ENCODE data around the gene SUCLG2.

The SUCLG2 gene

DNA sequence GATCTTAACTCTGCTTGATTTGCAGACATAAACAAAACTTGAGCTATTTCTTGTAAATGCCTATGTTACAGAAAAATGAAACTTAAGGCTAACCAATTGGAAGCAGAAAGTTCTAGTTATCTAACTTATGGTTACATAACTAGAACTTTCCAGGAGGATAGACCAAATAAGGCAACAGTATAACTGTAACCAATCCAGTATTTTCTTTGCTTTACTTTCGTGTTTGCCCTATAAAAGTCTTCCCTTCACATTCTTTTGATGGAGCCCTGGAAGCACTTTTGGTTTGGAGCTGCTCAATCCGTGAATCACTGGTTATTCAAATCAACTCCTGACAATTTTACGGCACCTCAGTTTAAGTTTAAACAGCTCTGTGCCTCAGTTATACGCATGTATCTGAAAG lies 164.6 kb downstream of the SUCLG2 start:
- no peak overlapping the region for H3K4me3 ChIP-seq (ENCODE audit: insufficient read depth in 1 of 2, low read depth in 1 of 2, low read length in 2 of 2)
- no peak overlapping the region for H4K8ac ChIP-seq (ENCODE audit: low read length)
- WGBS = 35% methylated on average over 3 of the region's 4 CpGs
- H2BK120ac ChIP-seq (ENCODE audit: low read depth, low read length) = no peak overlapping the region
- no peak overlapping the region for H4K91ac ChIP-seq (ENCODE audit: low read length)
- H2BK12ac ChIP-seq (ENCODE audit: low read length in 2 of 2) = no peak overlapping the region
- H3K4me2 ChIP-seq (ENCODE audit: low read length, poor library complexity, severe bottlenecking) = no peak overlapping the region
- H2AK5ac ChIP-seq (ENCODE audit: low read length, severe bottlenecking) = no peak overlapping the region
- peaks cover 2% of the 10 kb centered on the region for H3K79me1 ChIP-seq (replicated peaks; ENCODE audit: low read length, poor library complexity, severe bottlenecking)
- no peaks in the 10 kb centered on the region for H3K9me3 ChIP-seq (ENCODE audit: control insufficient read depth, low read length)
- no peak overlapping the region for H3K9ac ChIP-seq (ENCODE audit: low read length)
- H2BK15ac ChIP-seq (ENCODE audit: low read depth, poor library complexity, severe bottlenecking) = no peak overlapping the region
- H2AFZ ChIP-seq (ENCODE audit: low read depth, low read length) = no peak overlapping the region
- no peaks in the 10 kb centered on the region for H3K27me3 ChIP-seq (ENCODE audit: control insufficient read depth in 1 of 2, insufficient read depth in 1 of 2, low read length in 2 of 2)
- H2BK5ac ChIP-seq (ENCODE audit: low read depth, low read length, poor library complexity, severe bottlenecking) = no peak overlapping the region
- H3K4me1 ChIP-seq (ENCODE audit: control insufficient read depth, insufficient read depth, low read depth, low read length) = no peaks in the 10 kb centered on the region
- peak overlapping the region; percentile 62 for H3K27ac ChIP-seq (ENCODE audit: low read length, poor library complexity, severe bottlenecking)
- peaks cover 0 to 36% of the 10 kb centered on the region in 2 experiments for H3K36me3 ChIP-seq (ENCODE audit: control insufficient read depth in 1 of 2, insufficient read depth in 2 of 2, low read depth in 1 of 2, low read length in 2 of 2)
- H3K4ac ChIP-seq (ENCODE audit: low read depth in 1 of 2, low read length in 2 of 2) = no peak overlapping the region
- H3K18ac ChIP-seq (ENCODE audit: low read depth in 1 of 2, low read length in 2 of 2) = no peak overlapping the region
- DNase-seq = peak; percentile 61
- H3K14ac ChIP-seq (ENCODE audit: low read length in 2 of 2) = no peak overlapping the region
- H3K23ac ChIP-seq (ENCODE audit: low read length in 2 of 2) = no peak overlapping the region

DNA sequence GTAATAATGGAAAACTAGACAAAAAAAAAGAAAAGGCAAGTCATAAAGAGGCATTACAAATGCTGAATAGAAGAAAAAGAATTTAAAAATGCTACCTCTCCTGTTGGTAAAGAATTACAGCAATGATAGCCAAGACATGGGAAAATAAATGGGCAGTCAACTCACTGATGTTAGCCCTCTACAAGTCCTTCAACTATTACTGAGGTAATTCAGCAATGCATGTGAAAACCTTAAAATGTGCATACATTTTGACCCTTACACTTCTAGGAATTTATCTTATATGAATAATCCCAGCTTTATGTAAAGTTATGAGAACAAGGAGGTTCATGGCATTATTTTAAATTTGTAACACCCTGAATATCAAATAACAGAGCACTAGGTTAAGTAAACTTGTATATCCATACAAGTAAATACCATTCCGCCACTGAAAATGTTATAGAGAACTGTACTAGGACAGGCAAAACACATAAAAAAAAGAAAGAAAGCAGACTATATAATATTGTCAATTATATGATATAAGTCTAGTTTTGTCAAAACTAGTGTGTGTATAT lies 166.8 kb downstream of the SUCLG2 start:
- peaks cover 0 to 27% of the 10 kb centered on the region in 2 experiments for H3K36me3 ChIP-seq (ENCODE audit: control insufficient read depth in 1 of 2, insufficient read depth in 2 of 2, low read depth in 1 of 2, low read length in 2 of 2)
- no peak overlapping the region for H3K4me3 ChIP-seq (ENCODE audit: insufficient read depth in 1 of 2, low read depth in 1 of 2, low read length in 2 of 2)
- no peak for DNase-seq
- H3K27ac ChIP-seq (ENCODE audit: low read length, poor library complexity, severe bottlenecking) = no peak overlapping the region
- H3K27me3 ChIP-seq (ENCODE audit: control insufficient read depth in 1 of 2, insufficient read depth in 1 of 2, low read length in 2 of 2) = no peaks in the 10 kb centered on the region
- H3K4ac ChIP-seq (ENCODE audit: low read depth in 1 of 2, low read length in 2 of 2) = no peak overlapping the region
- no peak overlapping the region for H2BK5ac ChIP-seq (ENCODE audit: low read depth, low read length, poor library complexity, severe bottlenecking)
- no peaks in the 10 kb centered on the region for H3K4me1 ChIP-seq (ENCODE audit: control insufficient read depth, insufficient read depth, low read depth, low read length)
- H2AK5ac ChIP-seq (ENCODE audit: low read length, severe bottlenecking) = no peak overlapping the region
- H3K9ac ChIP-seq (ENCODE audit: low read length) = no peak overlapping the region
- H3K14ac ChIP-seq (ENCODE audit: low read length in 2 of 2) = no peak overlapping the region
- H4K91ac ChIP-seq (ENCODE audit: low read length) = no peak overlapping the region
- H3K4me2 ChIP-seq (ENCODE audit: low read length, poor library complexity, severe bottlenecking) = no peak overlapping the region
- H2BK15ac ChIP-seq (ENCODE audit: low read depth, poor library complexity, severe bottlenecking) = no peak overlapping the region
- no peak overlapping the region for H4K8ac ChIP-seq (ENCODE audit: low read length)
- WGBS = no CpG with 5 or more reads among the region's 1 CpG
- no peak overlapping the region for H2AFZ ChIP-seq (ENCODE audit: low read depth, low read length)
- H3K9me3 ChIP-seq (ENCODE audit: control insufficient read depth, low read length) = no peaks in the 10 kb centered on the region
- no peak overlapping the region for H3K23ac ChIP-seq (ENCODE audit: low read length in 2 of 2)
- peaks cover 2% of the 10 kb centered on the region for H3K79me1 ChIP-seq (replicated peaks; ENCODE audit: low read length, poor library complexity, severe bottlenecking)
- H3K18ac ChIP-seq (ENCODE audit: low read depth in 1 of 2, low read length in 2 of 2) = no peak overlapping the region
- H2BK120ac ChIP-seq (ENCODE audit: low read depth, low read length) = no peak overlapping the region
- no peak overlapping the region for H2BK12ac ChIP-seq (ENCODE audit: low read length in 2 of 2)

DNA sequence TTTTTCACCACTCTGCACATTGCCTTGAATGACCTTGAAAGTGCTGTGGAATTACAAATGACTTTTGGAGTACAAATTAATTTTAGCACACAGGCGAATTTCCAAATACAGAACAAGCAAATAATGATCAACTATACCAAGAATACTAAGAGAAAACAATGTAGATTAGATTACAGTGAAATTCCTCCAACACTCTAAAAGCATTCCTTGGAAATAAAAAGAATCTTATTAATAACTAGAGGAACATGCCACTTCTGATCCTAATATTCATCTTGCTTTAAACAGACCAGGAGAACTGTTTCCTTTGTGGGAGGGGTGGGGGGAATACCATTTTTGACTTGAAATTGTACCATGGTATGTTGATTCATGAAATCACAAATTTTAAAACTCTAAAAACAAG lies 167.5 kb downstream of the SUCLG2 start:
- H3K18ac ChIP-seq (ENCODE audit: low read depth in 1 of 2, low read length in 2 of 2) = no peak overlapping the region
- no peaks in the 10 kb centered on the region for H3K9me3 ChIP-seq (ENCODE audit: control insufficient read depth, low read length)
- H3K27ac ChIP-seq (ENCODE audit: low read length, poor library complexity, severe bottlenecking) = no peak overlapping the region
- WGBS = no CpG with 5 or more reads among the region's 1 CpG
- H3K79me1 ChIP-seq (replicated peaks; ENCODE audit: low read length, poor library complexity, severe bottlenecking) = peaks cover 2% of the 10 kb centered on the region
- no peak overlapping the region for H4K8ac ChIP-seq (ENCODE audit: low read length)
- H3K4me1 ChIP-seq (ENCODE audit: control insufficient read depth, insufficient read depth, low read depth, low read length) = no peaks in the 10 kb centered on the region
- peaks cover 0 to 27% of the 10 kb centered on the region in 2 experiments for H3K36me3 ChIP-seq (ENCODE audit: control insufficient read depth in 1 of 2, insufficient read depth in 2 of 2, low read depth in 1 of 2, low read length in 2 of 2)
- H3K9ac ChIP-seq (ENCODE audit: low read length) = no peak overlapping the region
- DNase-seq = no peak
- no peak overlapping the region for H2BK120ac ChIP-seq (ENCODE audit: low read depth, low read length)
- H3K14ac ChIP-seq (ENCODE audit: low read length in 2 of 2) = no peak overlapping the region
- no peak overlapping the region for H2BK5ac ChIP-seq (ENCODE audit: low read depth, low read length, poor library complexity, severe bottlenecking)
- H3K23ac ChIP-seq (ENCODE audit: low read length in 2 of 2) = no peak overlapping the region
- no peak overlapping the region for H3K4ac ChIP-seq (ENCODE audit: low read depth in 1 of 2, low read length in 2 of 2)
- H2BK15ac ChIP-seq (ENCODE audit: low read depth, poor library complexity, severe bottlenecking) = no peak overlapping the region
- H3K4me2 ChIP-seq (ENCODE audit: low read length, poor library complexity, severe bottlenecking) = no peak overlapping the region
- no peak overlapping the region for H2AFZ ChIP-seq (ENCODE audit: low read depth, low read length)
- no peak overlapping the region for H3K4me3 ChIP-seq (ENCODE audit: insufficient read depth in 1 of 2, low read depth in 1 of 2, low read length in 2 of 2)
- no peak overlapping the region for H2BK12ac ChIP-seq (ENCODE audit: low read length in 2 of 2)
- no peak overlapping the region for H2AK5ac ChIP-seq (ENCODE audit: low read length, severe bottlenecking)
- H4K91ac ChIP-seq (ENCODE audit: low read length) = no peak overlapping the region
- no peaks in the 10 kb centered on the region for H3K27me3 ChIP-seq (ENCODE audit: control insufficient read depth in 1 of 2, insufficient read depth in 1 of 2, low read length in 2 of 2)

DNA sequence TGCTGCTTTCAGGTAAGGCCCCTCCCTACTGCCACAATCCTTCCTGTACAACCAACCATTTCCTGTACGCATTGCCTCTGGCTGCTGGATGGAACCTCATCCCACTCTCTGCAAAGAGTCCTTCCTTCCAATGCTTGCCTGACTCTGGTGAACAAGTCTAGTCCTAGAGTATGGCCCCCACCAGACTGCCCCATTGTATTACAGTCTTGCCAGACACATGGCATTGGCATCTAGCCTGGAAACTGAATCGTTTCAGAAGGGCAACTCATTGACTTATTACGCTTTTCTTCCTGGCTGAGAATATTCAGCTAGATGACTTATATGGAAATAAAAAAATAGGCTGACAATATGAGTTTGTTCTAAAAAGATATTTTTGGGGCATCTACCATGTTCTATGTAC lies 170.3 kb downstream of the SUCLG2 start:
- Histone ChIP-seq H4K91ac (ENCODE audit: low read length) (no peak overlapping the region), H3K36me3 (ENCODE audit: control insufficient read depth in 1 of 2, insufficient read depth in 2 of 2, low read depth in 1 of 2, low read length in 2 of 2) (peaks cover 0 to 18% of the 10 kb centered on the region in 2 experiments), H3K79me1 (replicated peaks; ENCODE audit: low read length, poor library complexity, severe bottlenecking) (peaks cover 8% of the 10 kb centered on the region), H4K8ac (ENCODE audit: low read length) (no peak overlapping the region), H2AFZ (ENCODE audit: low read depth, low read length) (no peak overlapping the region), H3K27ac (ENCODE audit: low read length, poor library complexity, severe bottlenecking) (no peak overlapping the region), H3K14ac (ENCODE audit: low read length in 2 of 2) (no peak overlapping the region), H3K18ac (ENCODE audit: low read depth in 1 of 2, low read length in 2 of 2) (no peak overlapping the region), H3K23ac (ENCODE audit: low read length in 2 of 2) (no peak overlapping the region), H3K9ac (ENCODE audit: low read length) (no peak overlapping the region), H3K9me3 (ENCODE audit: control insufficient read depth, low read length) (no peaks in the 10 kb centered on the region), H3K4me2 (ENCODE audit: low read length, poor library complexity, severe bottlenecking) (no peak overlapping the region), H2BK5ac (ENCODE audit: low read depth, low read length, poor library complexity, severe bottlenecking) (no peak overlapping the region), H3K27me3 (ENCODE audit: control insufficient read depth in 1 of 2, insufficient read depth in 1 of 2, low read length in 2 of 2) (no peaks in the 10 kb centered on the region), H2BK120ac (ENCODE audit: low read depth, low read length) (no peak overlapping the region), H3K4me3 (ENCODE audit: insufficient read depth in 1 of 2, low read depth in 1 of 2, low read length in 2 of 2) (no peak overlapping the region), H2BK12ac (ENCODE audit: low read length in 2 of 2) (no peak overlapping the region), H3K4ac (ENCODE audit: low read depth in 1 of 2, low read length in 2 of 2) (no peak overlapping the region), H2BK15ac (ENCODE audit: low read depth, poor library complexity, severe bottlenecking) (no peak overlapping the region), H2AK5ac (ENCODE audit: low read length, severe bottlenecking) (no peak overlapping the region), H3K4me1 (ENCODE audit: control insufficient read depth, insufficient read depth, low read depth, low read length) (no peaks in the 10 kb centered on the region)
- DNase-seq = no peak
- WGBS = 97% methylated on average over 3 of the region's 3 CpGs
